HG02970 (cell line): ENCODE results near the gene KIF26B.
"Not testable (repeated sequence)": the region's sequence is repeated elsewhere in the genome, so short reads cannot be mapped to it uniquely, and the experiment has no call there.

Experiments used
- ATAC-seq: cut with Tn5 transposase; IDR thresholded peaks from one replicate; pipeline ENCODE4 v1.9.1; 2021; ENCODE audit warnings: mild to moderate bottlenecking, moderate library complexity, moderate number of reproducible peaks; ENCODE audit not compliant: unreplicated experiment, low FRiP score

The KIF26B gene

GRCh38 chr1:245686006-245686405, 531.2 kb downstream of the KIF26B start:
- no peak for ATAC-seq

DNA sequence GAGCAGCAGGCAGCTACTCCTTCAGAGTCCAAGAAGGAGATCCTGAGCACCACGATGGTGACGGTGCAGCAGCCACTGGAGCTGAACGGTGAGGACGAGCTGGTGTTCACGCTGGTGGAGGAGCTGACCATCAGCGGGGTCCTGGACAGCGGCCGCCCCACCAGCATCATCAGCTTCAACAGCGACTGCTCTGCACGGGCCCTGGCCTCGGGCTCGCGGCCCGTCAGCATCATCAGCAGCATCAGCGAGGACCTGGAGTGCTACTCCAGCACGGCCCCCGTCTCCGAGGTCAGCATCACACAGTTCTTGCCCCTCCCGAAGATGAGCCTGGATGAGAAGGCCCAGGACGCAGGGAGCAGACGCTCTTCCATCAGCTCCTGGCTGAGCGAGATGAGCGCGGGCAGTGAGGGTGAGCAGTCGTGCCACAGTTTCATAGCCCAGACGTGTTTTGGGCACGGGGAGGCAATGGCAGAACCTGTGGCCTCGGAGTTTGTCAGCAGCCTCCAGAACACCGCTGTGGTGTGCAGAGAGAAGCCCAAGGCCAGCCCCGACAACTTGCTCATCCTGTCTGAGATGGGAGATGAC, 531.8 kb downstream of the KIF26B start:
- ATAC-seq, result no peak

DNA sequence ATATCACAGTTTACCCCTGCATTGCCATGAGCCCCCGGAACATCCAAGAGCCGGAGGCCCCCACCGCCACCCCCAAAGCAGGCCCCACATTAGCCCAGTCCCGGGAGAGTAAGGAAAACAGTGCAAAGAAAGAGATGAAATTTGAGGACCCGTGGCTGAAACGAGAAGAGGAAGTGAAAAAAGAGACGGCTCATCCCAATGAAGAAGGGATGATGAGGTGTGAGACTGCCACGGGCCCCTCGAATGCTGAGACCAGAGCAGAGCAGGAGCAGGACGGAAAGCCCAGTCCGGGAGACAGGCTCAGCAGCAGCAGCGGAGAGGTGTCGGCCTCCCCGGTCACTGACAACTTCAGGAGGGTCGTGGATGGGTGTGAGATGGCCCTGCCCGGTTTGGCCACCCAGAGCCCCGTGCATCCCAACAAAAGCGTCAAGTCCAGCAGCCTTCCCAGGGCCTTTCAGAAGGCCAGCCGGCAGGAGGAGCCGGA, 532.4 kb downstream of the KIF26B start:
- ATAC-seq, result no peak

GRCh38 chr1:245687636-245688535, 533.1 kb downstream of the KIF26B start:
- no peak for ATAC-seq

DNA sequence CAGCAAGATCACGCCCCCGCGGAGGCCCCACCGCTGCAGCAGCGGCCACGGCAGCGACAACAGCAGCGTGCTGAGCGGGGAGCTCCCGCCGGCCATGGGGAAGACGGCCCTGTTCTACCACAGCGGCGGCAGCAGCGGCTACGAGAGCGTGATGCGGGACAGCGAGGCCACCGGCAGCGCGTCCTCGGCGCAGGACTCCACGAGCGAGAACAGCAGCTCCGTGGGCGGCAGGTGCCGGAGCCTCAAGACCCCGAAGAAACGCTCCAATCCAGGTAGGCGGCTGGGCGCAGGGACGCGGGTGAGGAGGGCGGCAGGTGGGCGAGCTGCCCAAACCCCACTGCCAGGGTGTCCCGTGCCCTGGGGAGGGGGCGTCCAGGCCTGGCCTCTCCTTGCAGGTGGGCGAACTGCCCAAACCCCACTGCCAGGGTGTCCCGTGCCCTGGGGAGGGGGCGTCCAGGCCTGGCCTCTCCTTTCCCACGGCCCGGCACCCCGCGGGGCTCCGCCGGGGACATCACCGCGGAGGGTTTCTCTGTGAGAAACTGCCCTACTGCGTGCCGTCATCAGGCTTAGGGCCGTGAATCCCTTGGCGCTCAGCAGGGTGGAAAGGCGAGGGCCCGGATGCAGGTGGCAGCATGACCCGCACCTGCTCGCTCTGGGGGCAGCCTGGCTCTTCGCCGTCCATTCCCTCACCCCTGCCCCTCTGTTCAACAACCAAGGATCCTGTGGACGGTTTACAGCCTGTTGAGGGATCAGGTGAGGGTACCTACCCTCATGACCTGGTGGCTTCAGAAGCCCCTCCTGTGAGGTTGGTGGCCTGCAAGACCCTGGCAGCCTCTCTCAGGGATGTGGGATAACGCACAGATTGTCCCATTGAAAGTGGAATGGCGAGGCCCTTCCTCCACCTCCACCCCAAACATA, 534.0 kb downstream of the KIF26B start:
- ATAC-seq, result no peak

GRCh38 chr1:245690156-245690690, 535.4 kb downstream of the KIF26B start:
- no peak for ATAC-seq

DNA sequence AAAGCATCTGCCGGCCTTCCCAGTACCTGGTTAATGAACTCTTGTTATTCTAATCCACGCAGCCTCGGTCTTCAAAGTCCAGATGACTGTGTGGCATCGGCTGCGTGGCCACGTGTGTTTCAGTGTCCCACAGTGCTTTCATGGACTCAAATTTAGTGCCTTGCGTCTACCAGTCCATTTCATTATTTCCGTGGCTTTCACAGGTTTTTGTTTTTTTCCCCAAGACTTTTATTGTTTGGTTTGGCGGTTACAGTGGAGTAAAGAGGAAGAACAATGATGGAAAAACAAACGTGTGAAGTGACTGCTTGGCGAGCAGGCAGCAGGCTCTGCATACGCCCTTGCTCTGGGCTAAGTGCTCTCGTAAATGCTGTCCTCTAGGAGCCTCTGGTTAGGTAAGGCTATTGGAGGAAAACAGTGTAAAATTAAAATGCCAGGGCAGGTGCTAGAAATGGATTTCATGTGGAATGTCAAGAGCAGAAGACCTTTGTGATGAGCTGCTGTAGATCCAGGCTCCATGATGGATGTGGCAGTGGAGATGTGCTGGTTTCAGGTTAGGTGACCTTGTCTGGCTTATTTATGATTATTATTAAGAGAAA, 536.3 kb downstream of the KIF26B start:
- ATAC-seq, result no peak

DNA sequence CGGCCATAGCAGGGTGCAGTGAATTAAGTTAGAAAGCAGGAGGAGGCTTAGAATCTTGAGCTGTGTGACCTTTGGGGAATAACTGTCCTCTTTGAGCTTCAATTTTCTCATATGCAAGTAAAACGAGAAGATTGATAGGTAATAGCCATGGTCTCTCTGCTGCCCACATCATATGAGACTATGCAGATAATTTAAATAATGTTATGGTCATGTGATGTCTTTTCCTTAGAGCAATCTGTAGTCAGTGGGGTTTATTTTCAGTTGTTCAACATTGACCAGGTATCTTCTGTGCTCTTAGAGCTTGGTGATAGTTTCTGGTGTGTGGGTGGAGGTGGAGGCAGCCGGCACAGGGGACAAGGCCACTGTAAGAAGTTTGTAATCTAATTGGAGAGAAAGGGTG, 537.1 kb downstream of the KIF26B start:
- no peak for ATAC-seq

DNA sequence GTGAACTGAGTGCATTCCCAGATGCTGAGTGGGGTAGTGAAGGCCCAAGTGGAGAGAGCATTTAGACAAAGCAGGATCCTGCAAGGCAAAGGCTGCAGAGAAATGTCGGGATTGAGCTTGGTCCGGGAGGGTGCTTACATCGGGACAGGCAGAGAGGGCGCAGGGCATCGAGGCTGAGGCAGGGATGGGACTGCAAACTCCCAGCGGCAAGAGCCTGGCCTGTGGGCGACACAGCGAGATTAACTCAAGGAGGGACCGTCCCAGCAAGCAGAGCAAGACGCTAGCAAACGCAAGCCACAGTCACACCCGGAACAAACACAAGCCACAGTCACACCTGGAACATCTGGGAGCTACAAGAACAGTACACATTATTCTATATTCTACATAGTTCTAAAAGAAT, 537.5 kb downstream of the KIF26B start:
- no peak for ATAC-seq

- no peak for ATAC-seq
Measured at GRCh38 chr1:245693116-245693793, 538.5 kb downstream of the KIF26B start.

DNA sequence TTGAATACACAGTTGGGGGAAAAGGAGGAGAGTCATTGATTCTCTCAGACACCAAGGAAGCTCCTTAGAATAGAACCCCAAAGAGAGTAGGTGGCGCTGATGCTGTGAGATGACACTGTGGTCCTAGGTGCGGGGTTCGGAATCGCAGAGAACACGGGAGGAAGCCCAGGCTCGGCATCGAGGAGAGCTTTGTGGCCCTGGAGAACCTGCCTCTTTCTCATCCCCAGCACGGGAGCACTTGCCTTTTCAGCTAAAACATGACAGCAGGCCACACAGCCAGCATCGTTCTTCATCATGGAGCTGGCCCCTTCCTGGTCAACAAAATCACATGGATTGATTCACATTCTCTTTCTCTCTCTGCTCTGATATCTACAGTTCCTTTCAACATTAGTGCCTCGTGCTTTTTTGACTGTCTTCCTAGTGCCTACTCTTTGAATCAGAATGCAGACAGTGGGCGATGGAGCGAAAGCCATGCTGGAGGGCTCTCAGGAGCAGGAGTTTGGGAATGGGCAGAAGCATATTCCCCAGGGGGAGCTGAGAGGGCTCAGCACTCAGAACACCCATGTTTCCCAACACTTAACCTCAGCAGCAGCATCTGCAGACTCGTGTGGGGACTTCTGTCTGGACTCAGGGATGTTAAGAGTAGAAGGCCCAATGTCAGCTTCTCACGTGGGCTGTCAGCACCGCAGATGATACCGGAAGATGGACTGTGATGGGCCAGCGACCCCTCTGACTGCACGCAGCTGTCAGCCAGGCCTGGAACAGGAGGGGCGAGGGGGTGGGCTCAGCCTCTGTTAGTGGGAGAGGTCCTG, 539.4 kb downstream of the KIF26B start:
- no peak for ATAC-seq

DNA sequence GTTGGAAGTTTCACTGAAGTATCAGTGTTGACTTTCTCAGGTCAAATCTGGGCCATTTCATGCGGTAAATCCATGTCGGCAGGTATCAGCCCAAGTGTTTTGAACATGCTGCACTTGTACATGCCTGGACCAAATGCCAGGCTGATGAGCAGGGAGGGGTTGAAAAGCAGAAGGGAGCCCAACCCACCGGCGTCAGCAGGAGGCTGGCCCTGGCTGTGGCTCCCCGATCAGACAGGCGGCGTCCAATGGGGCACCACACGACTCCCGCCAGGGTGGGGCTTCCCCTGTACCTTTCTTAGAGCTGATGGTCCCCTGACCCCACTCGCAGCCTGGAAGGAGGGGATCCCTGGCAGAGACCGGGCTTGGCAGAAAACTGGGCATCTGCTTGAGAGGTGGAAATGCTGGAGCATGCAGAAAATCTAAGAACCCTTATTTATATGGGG, 540.0 kb downstream of the KIF26B start:
- ATAC-seq, result no peak

DNA sequence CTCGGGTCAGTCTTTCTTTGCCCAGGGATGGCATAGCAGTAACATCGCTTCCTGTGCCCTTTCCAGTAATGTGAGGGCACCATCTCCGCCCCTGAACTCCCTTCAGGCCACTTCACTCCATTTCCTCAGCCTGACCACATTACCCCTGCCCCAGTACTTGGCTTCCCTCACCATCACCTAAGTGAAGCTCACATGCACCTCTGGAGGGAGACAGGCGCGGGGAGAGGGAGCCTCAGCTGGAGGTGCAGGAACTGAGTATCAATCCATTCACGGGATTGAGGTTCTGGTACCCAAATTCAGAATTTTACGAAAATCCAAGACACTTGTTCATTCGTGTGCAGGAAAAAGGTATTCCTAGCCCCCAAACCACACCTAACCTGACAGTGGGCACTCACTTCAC, 540.4 kb downstream of the KIF26B start:
- ATAC-seq, result no peak

DNA sequence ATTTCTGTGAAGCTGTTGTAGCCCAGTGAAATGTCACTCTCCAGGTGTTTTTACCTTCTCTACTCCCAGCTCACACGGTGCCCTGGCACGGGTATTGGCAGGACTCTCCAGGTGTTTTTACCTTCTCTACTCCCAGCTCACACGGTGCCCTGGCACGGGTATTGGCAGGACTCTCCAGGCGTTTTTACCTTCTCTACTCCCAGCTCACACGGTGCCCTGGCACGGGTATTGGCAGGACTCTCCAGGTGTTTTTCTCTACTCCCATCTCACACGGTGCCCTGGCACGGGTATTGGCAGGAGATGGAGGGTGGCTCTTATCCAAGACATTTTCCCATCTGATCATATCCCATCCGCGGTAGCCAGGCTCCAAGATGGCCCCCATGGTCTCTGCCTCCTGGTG, 540.9 kb downstream of the KIF26B start:
- ATAC-seq, result not testable (repeated sequence)

DNA sequence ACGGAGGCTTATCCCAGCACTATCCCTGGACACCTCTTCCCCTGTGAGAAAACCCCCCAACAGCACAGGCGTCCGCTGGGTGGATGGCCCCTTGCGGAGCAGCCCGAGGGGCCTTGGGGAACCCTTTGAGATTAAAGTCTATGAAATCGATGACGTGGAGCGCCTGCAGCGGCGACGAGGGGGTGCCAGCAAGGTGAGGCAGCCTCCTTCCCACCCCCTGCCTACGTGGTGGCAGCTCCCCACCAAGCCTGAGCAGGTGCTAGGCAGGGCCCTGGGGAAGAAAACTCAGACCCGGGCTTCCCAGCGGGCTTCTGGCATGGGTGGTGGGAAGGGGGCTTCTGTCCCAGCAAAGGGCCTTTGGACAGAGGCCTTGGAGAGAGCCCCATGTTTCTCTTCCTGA, 543.3 kb downstream of the KIF26B start:
- no peak for ATAC-seq

DNA sequence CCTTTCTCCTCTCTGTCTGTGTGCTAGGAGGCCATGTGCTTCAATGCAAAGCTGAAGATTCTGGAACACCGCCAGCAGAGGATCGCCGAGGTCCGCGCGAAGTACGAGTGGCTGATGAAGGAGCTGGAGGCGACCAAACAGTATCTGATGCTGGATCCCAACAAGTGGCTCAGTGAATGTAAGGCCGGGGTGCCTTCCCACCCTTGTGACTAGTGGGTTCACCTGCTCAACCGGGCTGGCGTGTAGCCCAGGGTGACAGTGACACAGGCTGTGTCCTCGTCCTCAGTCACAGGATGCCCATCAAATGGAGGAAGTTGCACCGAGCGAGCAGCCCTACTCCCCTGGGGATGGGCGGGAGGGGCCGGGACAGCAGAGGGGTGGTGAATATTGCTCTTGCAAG, 544.1 kb downstream of the KIF26B start:
- ATAC-seq, result no peak

GRCh38 chr1:245700631-245701030, 545.8 kb downstream of the KIF26B start:
- ATAC-seq, result no peak

GRCh38 chr1:245701631-245702030, 546.8 kb downstream of the KIF26B start:
- no peak for ATAC-seq

GRCh38 chr1:245702346-245702745, 547.6 kb downstream of the KIF26B start:
- no peak for ATAC-seq
